ENCODE data around the gene BFSP2.

DNA sequence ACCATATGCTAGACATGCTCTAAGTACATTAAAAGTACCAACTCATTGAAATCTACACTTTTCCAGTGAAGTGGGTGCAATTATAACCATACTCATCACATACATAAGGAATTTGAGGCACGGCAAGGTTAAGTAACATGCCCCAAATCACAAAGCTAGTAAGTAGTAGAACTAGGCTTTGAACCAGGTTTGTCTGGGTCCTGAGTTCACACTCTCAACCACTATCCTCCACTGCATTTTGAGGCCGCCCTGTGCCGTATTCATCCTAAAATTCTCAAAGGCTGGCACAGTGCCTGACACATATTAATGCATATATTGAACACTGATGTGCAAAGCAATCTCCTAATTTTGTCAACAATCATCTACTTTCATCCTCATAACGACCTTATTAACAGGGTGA lies 104.9 kb downstream of the BFSP2 start:
- TF ChIP-seq, protein P1, sequence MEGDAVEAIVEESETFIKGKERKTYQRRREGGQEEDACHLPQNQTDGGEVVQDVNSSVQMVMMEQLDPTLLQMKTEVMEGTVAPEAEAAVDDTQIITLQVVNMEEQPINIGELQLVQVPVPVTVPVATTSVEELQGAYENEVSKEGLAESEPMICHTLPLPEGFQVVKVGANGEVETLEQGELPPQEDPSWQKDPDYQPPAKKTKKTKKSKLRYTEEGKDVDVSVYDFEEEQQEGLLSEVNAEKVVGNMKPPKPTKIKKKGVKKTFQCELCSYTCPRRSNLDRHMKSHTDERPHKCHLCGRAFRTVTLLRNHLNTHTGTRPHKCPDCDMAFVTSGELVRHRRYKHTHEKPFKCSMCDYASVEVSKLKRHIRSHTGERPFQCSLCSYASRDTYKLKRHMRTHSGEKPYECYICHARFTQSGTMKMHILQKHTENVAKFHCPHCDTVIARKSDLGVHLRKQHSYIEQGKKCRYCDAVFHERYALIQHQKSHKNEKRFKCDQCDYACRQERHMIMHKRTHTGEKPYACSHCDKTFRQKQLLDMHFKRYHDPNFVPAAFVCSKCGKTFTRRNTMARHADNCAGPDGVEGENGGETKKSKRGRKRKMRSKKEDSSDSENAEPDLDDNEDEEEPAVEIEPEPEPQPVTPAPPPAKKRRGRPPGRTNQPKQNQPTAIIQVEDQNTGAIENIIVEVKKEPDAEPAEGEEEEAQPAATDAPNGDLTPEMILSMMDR (IDR thresholded peaks at IDR 0.05; ENCODE audit: low read length) = no peak
- TF ChIP-seq EZH2 (IDR thresholded peaks at IDR 0.05; ENCODE audit: borderline replicate concordance, low read length) = no peak
